MV-4-11 (cell line): ENCODE measurements around the gene IGSF23.

Experiments
- DNase-seq: peaks from one replicate; lab custom pipeline; 2025; lab: John Stamatoyannopoulos, UW

The IGSF23 gene, protein sequence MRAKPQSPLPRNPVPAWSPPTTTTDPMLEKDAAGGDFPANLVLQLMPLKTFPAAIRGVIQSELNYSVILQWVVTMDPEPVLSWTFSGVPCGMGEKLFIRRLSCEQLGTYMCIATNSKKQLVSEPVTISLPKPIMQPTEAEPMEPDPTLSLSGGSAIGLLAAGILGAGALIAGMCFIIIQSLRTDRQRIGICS

DNA sequence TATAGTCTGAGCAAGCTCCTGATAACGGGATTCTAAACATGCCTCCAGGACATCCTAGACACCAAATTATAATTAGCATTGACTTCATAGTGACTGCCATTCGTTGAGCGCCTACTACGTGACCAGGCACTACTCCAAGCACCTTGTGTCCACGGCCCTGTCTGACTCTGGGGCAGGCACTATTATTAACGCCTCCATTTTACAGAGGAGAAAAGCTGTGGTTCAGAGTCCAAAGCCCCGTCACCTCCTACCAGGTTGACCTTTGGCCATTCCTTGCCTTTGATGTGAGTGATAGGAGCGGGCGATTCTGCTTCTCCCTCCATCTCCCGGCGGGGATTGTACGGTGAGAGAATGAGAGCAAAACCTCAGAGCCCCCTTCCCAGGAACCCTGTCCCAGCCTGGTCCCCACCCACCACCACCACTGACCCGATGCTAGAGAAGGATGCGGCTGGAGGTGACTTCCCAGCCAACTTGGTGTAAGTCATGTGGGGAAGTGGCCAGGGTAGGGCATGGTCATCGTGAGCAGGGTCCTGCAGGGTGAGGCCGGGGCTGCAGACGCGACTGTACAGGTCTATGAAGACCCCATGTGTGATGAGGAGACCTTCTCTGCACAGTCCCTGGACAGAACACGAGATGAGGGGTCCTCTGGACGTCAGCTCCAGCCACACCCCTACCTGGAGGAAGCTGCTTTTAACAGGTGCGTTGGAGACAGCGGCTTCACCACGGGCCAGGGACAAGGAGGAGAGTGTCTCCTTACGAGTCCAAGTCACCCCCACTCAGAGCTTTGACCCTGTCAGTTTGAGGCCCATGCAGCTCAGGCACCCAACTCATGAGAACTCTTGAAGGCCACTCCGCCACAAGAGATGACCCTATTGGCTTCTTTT, at the start of gene IGSF23:
Gene IGSF23, plus strand, starts transcription at position 269 of the 884 bp plus-strand sequence. Its CDS starts 83 bp downstream, at position 352.
- no peak for DNase-seq

DNA sequence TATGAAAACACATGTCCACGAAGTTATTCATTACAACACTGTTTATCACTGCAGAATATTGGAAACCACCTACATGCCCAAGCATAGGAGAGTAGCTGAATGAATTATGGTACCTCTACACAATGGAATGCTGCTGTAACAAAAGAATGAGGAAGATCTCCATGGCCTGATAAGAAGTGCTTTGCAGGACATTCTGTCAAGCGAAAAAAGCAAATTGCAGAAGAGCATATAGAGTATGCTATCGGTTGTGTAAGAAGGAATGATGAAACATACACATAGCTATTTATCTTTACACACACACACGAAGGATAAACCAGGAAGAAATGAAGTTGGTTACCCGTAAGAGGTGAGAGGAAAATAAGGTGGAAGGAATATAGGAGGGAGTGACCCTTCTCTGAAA, 46.4 kb upstream of the IGSF23 start:
- peak; percentile 61 for DNase-seq

DNA sequence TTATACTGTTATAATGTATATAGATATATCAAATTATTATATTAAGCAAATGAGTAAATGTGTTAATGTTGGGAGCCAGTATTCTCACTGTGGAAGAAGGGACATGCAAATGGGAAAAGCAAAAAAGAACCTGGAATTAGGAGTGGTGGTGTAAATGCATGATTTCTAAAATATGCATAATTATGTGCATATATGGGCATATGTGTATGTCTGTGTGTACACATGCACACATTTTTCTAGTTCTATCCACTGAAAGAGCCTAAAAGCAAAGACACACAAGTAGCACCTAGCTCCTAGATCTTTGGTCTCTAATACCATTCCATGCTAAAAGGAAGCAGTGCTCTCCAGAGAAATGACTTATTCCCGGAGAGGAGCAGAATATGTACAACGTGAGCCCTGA, 45.6 kb upstream of the IGSF23 start:
- DNase-seq = no peak

DNA sequence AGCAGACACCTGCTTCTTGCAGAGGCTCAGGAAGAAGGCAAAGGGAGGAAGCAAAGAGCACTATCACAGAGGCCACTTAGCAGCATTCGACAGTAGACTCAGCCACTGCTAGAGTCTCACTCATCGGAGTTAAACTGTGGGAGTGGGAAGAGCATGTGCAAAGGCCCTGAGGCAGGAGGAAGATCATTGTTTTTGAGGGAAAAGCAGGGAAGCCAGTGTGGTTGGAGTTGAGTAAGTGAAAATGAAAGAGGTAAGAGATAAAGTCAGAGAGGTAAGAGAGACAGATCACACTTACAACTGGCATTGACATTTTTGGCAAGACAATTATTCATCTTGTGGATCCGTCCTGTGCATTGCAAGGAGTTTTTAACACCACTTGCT, 42.8 kb upstream of the IGSF23 start:
- no peak for DNase-seq

DNA sequence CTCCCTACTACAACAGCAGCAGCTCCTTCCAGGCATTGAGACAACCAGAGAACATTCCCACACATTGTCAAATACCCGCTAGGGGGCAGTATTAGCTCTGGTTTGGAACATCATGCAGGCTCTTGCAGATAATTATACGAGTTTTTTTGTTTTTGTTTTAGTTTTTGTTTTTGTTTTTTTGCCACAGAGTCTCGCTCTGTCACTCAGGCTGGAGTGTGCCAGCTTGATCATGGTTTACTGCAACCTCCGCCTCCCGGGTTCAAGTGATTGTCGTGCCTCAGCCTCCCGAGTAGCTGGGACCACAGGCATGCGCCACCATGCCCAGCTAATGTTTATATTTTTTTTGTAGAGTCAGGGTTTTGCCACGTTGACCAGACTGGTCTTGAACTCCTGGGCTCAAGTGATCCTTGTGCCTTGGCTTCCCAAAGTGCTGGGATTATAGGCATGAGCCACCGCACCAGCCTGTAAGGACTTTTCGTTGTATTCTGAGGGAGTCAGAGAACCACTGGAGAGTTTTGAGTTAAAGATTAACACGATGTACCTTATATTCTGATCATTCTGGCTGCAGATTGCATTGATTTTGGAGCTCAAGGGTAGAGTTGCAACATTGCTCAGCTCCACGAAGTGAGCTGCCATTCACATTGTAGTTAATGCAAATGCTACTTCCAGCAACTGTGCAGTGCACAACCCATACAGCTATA, 42.2 kb upstream of the IGSF23 start:
- peak; percentile 83 for DNase-seq

DNA sequence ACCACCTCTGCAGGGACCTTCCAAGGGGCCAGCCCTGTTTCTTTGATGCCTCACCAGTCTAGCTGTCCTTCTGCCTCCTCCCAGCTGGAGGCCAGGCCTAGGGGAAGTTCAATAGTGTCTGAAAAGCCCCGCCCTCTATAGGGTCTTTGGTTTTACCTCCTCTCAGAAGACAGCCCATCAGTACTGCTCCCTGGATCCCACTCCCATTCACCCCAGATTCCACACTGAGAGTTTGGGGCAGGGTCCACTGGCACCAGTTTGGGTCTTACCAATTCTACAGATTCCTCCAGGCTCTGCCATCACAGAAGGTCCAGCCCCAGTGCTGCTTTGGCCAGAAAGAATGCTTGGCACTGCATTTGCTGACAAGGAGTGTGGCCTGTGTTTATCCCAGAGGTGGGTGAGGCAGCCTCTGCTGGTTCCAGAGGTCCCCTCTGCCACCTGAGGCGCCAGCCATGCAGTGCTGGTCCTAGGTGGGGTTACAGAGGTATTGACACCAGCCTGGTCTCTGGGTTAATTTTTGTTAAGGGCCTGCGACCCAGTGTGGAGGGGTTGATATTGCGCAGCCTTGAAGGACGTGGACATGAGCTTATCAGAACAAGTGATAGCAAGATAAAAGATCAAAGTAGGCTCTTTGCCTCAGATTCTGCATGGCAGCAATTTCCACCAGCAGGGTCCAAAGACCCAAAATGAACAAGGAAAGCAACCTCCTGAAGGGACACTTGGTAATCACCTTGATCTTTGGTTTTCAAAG, 41.4 kb upstream of the IGSF23 start:
- DNase-seq = no peak

DNA sequence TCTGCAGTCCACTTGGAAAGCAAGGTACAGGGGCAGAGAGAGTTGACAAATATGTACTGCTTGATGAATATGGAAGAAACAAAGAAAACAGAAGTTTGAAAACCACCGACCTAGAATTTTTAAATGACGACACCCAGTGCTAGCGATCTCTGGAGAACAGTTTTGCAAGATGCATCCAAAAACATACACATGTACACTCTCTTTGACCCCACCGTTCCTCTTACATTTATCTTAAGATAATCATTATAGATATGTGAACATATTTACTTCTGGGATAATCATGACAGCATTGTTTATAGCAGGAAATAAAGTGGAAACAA, 40.8 kb upstream of the IGSF23 start:
- peak; percentile 66 for DNase-seq

DNA sequence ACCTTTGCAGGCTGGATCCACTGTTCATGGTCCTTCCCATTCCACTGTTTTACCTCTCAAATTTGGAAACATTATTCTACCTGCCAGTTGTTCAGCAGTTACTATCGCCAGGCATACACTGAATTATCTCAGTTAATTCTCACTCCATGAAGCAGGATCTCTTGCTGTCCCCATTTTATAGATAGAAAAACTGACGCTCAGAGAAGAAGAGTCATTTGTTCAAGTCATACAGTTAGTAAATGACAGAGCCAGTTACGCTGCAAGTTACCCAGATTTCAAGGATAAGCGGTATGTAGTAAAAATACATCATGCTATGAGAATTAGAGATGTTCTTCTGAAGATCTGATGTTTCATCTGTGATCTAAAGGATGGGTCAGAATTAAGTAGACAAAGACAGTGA, 40.2 kb upstream of the IGSF23 start:
- no peak for DNase-seq

DNA sequence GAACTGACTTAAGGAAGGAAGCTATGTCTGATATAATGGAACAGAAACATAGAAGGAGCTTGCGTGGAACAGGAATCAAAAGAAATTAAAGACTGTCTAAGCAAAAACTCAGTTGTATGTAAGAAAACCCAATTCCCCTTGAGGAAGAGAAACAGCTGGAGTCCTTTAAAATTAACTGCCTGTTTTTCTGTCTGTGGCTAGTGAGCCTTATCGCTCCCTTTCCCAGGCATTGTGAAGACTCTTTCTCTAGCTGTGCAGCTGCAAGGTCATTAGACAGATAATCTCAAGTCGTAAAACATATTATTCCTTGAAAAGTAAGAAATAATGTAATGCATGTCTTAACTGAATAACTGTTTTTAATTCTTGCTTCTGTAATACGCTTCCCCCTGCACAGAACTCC, 39.7 kb upstream of the IGSF23 start:
- peak; percentile 28 for DNase-seq

DNA sequence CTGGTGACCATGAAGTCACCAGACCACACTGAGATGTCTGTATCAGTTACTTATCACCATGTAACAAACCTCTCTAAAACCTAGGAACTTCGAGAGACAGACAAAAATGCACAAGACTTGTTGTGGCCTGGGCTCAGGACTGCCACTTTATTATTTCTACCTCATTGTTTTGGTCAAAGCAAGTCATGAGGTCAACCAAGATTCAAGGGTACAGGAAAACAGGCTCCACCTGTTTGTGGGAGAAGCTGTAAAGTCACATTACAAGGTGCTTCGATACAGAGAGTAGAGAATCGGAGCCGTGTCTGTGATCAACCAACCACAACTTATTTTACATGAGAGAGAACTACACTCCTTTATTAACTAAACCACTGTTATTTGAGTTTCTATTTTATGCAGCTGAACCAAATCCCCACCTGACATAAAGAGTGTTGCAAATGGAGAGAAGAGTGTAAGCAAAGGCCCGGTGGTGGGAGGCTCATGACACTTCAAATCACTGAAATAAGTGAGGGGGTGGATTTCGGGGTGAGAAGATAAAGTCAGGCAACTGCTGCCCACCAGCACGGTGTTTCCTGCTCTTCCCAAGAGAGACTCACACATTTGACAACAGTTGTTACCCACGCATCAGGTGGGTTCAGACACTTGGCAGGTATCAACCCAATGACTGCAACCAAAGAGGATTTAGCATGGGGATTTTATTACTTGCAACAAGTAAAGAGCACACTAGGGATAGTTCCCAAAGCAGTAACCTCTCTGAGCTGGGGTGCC, 39.0 kb upstream of the IGSF23 start:
- no peak for DNase-seq

DNA sequence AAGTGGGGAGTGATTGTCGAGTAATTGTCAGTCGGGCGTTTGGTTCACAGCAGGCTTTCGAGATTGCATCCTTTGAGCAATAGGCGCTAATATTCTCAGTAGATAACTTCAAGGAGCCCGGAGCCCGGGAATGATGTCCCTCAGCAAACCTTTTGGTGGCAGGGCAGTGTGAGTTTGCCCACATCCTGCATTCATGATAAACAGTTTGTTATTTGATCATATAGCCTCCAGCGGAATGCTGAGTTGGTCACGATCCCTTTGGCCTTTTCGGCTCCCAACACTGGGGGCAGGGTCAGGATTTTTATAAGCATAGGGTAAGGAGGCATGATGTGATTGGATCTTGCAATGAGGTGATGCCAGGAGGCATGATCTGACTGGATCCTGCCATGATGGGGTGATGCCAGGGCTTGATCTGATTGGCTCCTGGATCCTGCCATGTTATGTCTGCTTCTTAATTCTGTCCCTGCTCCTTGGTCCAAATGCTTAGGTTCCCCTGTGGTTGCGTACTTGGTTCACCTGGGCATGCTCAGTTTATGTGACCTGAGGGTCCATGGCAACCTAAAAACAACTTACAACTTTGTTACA, 38.2 kb upstream of the IGSF23 start:
- DNase-seq = no peak

DNA sequence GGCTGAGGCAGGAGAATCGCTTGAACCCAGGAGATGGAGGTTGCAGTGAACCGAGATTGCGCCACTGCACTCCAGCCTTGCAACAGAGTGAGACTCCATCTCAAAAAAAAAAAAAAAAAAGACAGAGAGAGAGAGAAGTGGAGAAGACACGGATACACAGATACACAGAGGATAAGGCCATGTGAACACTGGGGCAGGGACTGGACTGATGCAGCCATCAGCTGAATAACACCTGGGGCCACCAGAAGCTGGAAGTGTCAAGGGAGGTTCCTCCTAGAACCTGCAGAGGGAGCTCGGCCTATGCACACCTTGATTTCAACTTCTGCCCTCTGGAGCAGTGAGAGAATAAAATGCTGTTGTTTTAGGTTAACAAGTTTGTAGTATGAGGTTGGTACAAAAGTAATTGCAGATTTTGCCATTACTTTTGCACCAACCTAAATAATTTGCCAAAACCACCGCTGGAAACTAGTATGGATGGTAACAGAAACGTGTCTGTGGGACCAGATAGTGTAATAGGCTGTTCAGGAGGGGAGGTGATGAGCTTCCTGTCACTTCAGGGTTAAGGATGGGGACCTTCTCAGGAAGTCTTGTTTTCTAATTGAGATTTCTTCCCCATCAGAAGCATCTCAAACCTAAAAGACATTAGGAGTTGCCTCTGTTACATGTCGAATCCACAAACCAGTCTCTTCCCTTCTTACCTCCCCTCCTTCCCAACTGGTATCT, 36.4 kb upstream of the IGSF23 start:
- no peak for DNase-seq

DNA sequence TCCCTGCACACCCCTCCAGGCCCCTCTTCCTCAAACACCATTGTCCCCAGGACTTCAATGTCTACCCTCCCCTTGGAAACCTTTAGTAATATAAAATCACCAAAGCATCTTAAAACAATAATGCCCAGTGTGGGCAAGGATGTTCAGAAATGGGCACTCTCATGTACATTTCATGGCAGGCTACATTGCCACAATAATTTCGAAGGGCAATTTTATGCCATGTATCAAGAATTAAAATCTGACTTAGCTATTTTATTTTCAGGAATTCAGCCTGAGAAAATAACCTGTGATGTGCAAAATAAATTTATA, 35.8 kb upstream of the IGSF23 start:
- DNase-seq = no peak

DNA sequence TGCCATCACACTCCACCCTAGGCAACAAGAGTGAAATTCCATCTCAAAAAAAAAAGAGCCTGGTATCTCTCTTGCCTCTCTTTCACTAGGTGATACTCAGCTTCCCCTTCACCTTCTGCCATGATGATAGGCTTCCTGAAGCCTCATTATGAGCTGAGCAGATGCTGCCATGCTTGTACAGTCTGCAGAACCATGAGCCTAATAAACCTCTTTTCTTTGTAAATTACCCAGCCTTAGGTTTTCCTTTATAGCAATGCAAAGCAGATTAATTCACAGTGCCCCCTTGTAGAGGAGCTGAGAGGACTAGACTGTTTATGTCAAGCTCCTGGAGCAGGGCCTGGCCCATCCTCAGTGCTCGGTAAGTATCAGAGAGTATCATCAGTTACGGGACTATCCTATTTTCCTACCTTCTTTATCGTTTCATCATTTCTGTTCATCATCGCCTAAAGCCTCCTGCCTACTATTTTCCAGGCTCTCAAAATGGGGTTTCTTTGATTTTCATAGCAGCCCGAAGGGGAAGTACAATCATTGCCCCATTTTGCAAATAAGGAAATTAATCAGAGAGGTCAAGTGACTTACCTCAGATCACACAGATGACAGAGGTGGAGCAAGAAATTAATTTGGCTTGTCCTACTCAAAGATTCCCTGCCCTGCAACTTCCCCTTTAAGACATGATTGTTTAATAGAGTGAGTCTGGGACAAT, 33.5 kb upstream of the IGSF23 start:
- no peak for DNase-seq

DNA sequence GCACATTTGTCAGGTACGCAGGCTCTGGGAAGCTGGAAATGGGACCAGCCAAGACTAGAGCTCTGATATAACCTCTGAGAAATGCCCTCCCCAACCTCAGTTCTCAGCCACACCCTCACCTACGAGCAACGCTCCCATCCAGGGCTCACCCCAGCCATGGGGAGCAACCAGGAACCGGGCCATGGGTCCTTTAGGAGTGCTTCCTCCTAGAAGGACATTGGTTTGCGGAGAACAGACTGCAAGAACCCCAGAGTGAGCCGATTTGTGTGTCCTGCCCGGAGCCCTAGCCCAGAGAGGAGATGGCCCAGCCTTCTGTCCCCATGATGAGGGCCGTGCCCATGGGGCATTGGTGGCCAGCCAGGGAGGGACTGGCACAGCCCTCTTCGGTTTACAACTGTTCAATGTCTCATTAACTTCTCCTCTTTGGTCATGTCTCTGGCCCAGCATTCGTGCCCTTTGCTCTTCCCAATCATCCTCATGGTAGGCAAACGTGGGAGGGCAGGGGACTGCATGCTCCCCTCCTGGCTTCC, 32.9 kb upstream of the IGSF23 start:
- DNase-seq = no peak

DNA sequence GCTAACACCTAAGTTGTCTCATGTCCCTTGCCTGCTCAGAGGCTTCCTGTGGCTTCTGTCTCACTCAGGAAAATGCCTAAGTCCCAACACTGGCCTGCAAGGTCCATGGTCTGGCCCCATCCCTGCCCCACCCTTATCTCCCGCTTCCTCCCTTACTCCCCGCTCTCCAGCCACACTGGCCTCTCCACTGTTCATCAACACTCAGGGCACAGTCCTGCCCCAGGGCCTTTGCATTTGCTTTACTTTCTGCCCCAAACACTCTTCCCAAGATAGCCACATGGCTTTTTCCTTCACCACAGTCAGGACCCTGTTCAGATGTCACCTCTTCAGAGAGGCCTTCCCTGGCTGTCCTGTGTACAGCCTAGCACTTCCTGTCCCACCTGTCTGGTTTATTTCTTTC, 32.1 kb upstream of the IGSF23 start:
- DNase-seq = no peak

DNA sequence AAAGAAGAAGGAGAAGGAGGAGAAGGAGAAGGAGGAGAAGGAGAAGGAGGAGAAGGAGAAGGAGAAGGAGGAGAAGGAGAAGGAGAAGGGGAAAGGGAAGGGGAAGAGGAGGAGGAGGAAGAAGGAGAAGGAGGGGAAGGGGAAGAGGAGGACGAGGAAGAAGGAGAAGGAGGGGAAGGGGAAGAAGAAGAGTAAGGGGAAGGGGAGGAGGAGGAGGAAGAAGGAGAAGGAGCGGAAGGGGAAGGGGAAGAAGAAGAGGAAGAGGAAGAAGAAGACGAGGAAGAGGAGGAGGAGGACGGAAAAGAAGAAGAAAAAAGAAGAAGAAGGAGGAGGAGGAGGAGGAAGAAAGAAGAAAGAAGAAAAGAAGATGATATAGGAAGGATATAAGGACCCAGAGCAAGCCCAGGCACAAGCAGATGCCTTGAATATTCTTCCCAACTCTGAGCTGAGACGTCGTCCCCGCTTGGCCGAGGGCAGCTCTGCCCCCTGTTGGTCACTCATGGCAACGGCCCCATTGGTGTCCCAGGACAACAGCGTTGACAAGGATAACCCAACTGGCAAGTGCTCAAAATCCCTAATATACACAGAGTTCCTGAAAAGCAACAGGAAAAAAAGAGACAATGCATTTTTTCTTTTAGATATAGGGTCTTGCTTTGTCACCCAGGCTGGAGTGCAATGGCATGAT, 30.6 kb upstream of the IGSF23 start:
- peak; percentile 33 for DNase-seq

DNA sequence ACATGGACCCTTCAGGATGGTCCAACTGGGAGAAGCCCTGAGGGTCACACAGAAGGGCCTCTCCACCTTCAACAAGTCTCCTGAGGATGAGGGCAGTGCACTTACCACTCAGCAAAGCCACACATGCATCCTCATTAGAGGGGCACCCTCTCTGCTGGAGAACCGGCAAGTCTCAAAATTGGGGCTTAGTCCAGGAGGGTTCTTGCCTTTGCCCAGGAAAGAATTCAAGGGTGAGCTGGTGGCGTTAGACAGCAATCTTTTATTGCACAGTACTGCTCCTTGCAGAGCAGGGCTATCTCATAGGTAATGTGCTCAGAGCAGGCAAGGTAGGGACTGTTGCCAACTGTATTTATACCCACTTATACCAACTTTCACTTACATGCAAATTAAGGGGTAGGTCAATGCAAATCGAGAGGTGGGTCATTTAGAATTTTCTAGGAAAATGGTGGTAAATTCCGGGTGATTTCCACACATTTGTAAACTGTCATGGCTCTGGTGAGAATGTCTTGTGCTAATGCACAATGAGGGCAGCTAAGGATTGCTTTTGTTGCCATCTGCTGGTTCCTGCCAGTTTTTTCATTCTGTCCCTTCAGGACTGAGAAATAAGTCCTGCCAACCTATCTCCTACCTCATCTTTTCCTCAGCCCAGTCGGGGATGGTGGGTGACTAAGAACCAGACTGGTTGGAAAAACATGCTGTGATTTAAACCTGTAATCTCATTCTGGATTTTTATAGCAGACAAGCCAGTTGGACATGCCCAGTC, 27.8 kb upstream of the IGSF23 start:
- peak; percentile 66 for DNase-seq
